ENCODE results near the gene TRMT2B. TPM values are rescaled to one million over a fixed set of nuclear protein-coding genes. Genes with fewer than 3 reads are reported as not detected.

Gene TRMT2B
- total RNA-seq, 1 donor from 2014 or later = 20.7 TPM

DNA sequence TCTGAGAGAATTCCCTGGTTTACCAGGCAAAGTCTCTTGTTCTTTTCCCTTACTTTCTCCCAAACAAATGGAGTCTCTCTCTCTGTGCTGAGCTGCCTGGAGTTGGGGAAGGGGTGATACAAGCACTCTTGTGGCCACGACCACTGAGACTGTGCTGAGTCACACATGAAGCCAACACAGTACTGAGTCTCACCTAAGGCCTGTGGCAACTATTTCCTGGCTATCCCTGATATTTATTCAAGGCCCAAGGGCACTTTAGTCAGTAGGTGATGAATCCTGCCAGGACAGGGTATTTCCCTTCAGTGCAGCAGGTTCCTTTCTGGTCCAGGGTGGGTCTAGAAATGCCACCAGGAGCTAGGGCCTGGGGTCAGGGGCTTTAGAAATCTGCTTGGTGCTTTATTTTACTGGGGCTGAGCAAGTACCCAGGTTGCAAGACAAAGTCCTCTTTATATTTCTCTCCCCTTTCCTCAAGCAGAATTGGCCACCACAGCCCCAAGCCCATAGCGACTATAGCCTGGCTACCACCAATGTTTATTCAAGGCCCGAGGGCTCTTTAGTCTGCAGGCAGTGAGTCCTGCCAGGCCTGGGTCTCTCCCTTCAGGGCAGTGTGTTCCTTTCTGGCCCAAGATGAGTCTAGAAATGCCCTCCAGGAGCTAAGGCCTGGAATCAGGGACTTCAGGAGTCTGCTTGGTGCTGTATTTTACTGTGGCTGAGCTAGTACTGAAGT is 71.9 kb downstream of the TRMT2B start:
- TF ChIP-seq, protein P1, sequence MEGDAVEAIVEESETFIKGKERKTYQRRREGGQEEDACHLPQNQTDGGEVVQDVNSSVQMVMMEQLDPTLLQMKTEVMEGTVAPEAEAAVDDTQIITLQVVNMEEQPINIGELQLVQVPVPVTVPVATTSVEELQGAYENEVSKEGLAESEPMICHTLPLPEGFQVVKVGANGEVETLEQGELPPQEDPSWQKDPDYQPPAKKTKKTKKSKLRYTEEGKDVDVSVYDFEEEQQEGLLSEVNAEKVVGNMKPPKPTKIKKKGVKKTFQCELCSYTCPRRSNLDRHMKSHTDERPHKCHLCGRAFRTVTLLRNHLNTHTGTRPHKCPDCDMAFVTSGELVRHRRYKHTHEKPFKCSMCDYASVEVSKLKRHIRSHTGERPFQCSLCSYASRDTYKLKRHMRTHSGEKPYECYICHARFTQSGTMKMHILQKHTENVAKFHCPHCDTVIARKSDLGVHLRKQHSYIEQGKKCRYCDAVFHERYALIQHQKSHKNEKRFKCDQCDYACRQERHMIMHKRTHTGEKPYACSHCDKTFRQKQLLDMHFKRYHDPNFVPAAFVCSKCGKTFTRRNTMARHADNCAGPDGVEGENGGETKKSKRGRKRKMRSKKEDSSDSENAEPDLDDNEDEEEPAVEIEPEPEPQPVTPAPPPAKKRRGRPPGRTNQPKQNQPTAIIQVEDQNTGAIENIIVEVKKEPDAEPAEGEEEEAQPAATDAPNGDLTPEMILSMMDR (IDR thresholded peaks at IDR 0.05; ENCODE audit: unreplicated experiment) = no peak
- H3K4me3 Mint-ChIP-seq = no peak overlapping the region
- H3K9me3 Mint-ChIP-seq = peaks cover 30% of the 10 kb centered on the region
- H3K27ac Mint-ChIP-seq = no peak overlapping the region
- H3K36me3 Mint-ChIP-seq = no peaks in the 10 kb centered on the region
- no peak for DNase-seq (ENCODE audit: low spot score in 2 of 2, unreplicated experiment in 2 of 2)
- no peaks in the 10 kb centered on the region for H3K4me1 Mint-ChIP-seq
- no peaks in the 10 kb centered on the region for H3K27me3 Mint-ChIP-seq (ENCODE audit: low read depth)

DNA sequence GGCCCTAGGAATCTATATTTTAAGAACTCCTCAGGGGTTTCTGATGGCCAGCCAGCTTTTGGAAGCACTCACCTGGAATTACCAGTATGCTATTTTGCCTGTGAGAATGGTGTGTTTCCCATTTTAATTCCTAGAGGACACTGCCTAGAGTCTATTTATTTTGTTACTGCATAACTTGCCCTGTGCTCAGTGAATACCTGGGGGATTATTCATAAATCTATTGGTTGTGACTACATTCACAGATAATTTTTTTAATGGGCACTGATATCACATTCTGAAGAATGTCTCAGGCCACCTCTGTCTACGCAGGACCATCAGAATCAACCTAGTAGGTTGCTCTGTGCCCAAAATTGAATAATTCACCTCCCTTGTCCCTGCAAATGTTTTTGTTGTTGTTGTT is 75.7 kb downstream of the TRMT2B start:
- Mint-ChIP-seq H3K27ac (no peak overlapping the region), H3K27me3 (ENCODE audit: low read depth) (no peaks in the 10 kb centered on the region), H3K4me1 (no peaks in the 10 kb centered on the region), H3K4me3 (no peak overlapping the region), H3K9me3 (peaks cover 37% of the 10 kb centered on the region), H3K36me3 (peaks cover 3% of the 10 kb centered on the region)
- DNase-seq (ENCODE audit: low spot score in 2 of 2, unreplicated experiment in 2 of 2) = no peak
- TF ChIP-seq, protein P1 (IDR thresholded peaks at IDR 0.05; ENCODE audit: unreplicated experiment) = no peak

DNA sequence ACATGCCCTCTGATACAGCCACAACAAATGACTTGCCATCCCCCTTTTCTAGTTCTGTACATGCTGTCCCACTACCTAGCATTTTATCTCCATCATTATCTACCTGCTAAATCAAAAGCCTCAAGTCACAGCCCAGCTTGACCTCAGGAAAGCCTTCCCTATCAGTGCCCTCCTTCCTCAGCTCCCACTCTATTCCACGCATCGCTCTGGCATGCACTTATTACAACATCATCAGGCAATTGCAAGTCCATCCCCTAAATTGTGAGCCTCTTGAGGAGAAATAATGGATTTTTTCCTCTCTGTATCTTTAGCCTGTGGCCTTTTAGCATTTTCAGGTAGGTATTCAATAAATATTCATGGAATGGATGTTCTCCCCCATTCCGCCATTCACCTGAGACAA is 76.7 kb downstream of the TRMT2B start:
- no peak overlapping the region for H3K4me3 Mint-ChIP-seq
- peaks cover 37% of the 10 kb centered on the region for H3K9me3 Mint-ChIP-seq
- no peaks in the 10 kb centered on the region for H3K27me3 Mint-ChIP-seq (ENCODE audit: low read depth)
- no peak for DNase-seq (ENCODE audit: low spot score in 2 of 2, unreplicated experiment in 2 of 2)
- H3K4me1 Mint-ChIP-seq = no peaks in the 10 kb centered on the region
- TF ChIP-seq, protein P1 (IDR thresholded peaks at IDR 0.05; ENCODE audit: unreplicated experiment) = no peak
- H3K36me3 Mint-ChIP-seq = peaks cover 3% of the 10 kb centered on the region
- H3K27ac Mint-ChIP-seq = no peak overlapping the region

DNA sequence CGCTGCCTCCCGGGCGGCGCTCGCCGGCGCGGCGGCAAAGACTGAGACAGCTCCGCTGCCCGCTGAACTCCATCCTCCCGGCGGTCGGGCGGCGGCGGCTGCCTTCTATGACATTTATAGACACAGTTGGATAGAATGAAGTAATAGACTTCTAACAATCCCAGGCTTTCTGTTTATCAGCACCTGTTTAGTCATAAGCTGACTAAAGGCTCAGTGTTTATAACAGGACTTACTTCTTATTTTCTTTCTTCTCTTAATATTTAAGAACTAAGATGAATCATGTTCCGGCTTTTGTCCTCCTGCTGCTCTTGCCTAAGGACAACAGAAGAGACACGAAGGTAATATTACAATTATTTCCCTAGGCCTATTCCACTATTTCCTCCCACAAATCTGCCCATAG is 78.5 kb downstream of the TRMT2B start:
- Mint-ChIP-seq H3K4me3 (no peak overlapping the region), H3K4me1 (no peaks in the 10 kb centered on the region), H3K27ac (no peak overlapping the region), H3K36me3 (peaks cover 3% of the 10 kb centered on the region), H3K27me3 (ENCODE audit: low read depth) (no peaks in the 10 kb centered on the region), H3K9me3 (peaks cover 26% of the 10 kb centered on the region)
- TF ChIP-seq, protein P1 (IDR thresholded peaks at IDR 0.05; ENCODE audit: unreplicated experiment) = no peak
- DNase-seq (ENCODE audit: low spot score in 2 of 2, unreplicated experiment in 2 of 2) = no peak

DNA sequence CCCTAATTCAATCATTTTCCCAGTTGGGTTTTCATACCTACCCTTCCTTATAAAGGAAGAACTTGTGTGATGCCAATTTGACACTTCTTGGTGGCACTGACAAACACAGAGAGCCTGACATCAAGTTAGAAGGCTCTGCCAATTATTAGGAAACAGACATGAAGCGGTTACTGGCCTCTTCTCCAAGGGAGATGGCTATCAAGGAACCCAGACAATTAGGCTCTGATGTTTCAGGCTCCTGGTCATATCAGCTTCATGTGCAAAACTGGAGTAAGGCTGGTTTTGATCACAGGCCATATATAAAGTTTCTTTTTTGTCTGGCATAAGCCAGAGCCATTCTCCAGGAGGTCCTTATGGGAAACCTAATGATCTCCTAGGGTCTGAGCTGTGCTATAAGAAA is 82.0 kb downstream of the TRMT2B start:
- TF ChIP-seq, protein P1 (IDR thresholded peaks at IDR 0.05; ENCODE audit: unreplicated experiment) = no peak
- no peak overlapping the region for H3K4me3 Mint-ChIP-seq
- no peak overlapping the region for H3K27ac Mint-ChIP-seq
- no peak for DNase-seq (ENCODE audit: low spot score in 2 of 2, unreplicated experiment in 2 of 2)
- H3K9me3 Mint-ChIP-seq = peaks cover 27% of the 10 kb centered on the region
- H3K27me3 Mint-ChIP-seq (ENCODE audit: low read depth) = no peaks in the 10 kb centered on the region
- no peaks in the 10 kb centered on the region for H3K4me1 Mint-ChIP-seq
- peaks cover 3% of the 10 kb centered on the region for H3K36me3 Mint-ChIP-seq
